ENCODE data around the gene STRN3.
"Not testable (repeated sequence)": the region's sequence is repeated elsewhere in the genome, so short reads cannot be mapped to it uniquely, and the experiment has no call there.

- peak; percentile 64 for TF ChIP-seq CTCF (IDR thresholded peaks at IDR 0.05; ENCODE audit: poor library complexity)
- TF ChIP-seq EZH2 (IDR thresholded peaks at IDR 0.05; ENCODE audit: borderline replicate concordance) = not testable (repeated sequence)
Measured at GRCh38 chr14:30980106-30980704, 46.0 kb downstream of the STRN3 start.
